ENCODE measurements around the gene ATPAF2.
"Not testable (repeated sequence)": the region's sequence is repeated elsewhere in the genome, so short reads cannot be mapped to it uniquely, and the experiment has no call there.

ATPAF2 gene

DNA sequence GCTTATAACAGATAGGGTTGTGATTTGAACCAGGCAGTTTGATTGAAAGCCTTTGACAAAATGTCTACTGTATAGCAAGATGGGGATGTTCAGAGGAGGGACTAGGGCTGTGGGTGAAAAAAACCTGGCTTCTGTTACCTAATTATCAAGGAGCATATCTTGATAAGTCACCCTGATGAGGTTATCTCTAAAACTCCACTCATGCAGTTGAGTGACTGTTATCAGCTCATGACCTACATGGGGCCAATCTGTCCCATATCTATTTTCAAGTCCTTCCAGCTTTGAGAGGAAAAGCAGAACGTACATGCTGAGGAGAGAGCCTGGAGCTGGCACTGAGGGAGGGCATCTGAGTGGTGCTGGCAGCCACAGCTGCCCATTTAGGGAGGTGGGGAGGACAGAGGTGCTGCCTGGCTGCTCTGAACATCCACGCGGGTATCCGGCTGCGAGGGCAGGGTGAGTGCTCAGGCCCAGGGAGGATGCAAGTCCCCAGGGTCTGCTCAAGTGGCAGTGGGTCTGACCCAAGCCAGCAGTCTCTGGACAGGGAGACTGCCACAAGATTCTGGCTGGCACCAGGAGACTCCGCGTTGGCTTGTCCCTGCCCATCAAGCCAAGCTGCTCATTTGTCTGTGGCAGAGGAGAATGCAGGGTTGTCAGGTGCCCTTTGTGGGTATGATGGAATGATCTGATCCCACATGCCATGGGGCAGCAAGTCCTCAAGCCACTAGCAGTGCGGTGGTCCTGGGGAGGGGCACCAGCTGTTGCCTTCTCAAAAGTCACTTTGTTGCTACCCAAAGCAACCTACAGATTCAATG lies 29.2 kb downstream of the ATPAF2 start:
- no peak for DNase-seq

DNA sequence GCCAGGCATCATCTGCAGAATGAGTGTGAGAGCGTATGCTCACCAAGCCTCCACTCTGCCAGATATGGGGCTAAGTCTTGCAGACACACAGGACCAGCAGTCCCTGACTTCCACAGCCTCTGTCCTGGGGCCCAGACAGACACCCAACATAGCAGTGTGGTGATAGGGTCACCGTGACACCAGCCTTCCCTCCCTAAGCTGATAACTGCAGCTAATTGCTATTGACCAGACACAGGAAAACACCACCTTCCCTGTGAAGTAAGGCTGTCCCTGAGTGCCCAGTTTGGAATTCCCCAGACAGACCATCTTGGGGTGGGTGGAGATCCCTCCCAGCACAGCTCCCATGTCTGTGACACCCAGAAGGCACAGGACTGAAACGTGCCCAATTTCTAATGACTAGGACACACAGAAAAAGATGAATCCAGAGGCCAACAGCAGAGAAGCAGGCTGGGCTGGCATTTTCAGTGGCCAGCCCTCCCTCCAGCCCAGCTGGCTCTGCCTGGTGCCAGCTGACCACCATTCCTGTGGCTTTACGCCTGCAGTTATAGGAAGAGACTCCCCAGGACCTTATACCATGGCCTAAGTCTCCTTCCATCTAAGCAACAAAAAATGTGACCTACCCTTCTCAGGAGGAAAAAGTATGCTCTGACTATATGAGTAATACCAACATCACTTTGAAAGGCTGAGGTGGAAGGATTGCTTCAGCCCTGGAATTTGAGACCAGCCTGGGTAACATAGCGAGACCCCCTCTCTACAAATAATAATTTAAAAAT lies 30.3 kb downstream of the ATPAF2 start:
- no peak for DNase-seq

DNA sequence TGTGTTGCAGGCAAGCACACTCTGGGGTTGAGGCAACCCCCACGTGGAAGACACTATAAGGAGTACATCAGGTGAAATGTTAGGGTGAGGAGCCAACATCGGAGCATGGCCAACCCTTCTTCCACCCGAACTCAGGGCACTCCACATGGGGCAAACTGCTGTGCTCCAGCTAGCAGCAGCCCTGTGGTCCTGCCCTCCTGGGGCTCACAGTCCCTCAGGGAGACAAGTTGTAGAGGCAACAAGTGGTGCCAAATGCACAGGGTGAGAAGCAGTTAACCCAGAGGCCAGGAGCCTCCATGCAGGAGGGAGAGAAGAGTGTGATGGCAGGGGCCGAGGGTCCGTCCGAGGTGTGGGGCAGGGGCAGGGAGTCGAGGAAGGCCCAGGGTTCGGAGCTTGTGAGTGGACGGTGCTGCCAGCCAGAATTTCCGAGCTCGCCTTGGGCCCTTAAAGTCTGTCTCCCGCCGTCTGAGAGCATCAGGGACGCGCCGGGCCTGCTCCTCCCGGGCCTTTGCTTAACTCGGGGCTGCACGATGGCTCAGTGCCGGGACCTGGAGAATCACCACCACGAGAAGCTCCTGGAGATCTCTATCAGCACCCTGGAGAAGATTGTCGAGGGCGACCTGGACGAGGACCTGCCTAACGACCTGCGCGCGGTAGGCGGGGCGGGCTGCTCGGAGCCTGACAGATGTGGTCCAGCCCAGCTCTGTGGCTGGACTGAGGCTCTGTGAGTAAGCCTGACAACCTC lies 32.3 kb downstream of the ATPAF2 start:
- no peak for DNase-seq

DNA sequence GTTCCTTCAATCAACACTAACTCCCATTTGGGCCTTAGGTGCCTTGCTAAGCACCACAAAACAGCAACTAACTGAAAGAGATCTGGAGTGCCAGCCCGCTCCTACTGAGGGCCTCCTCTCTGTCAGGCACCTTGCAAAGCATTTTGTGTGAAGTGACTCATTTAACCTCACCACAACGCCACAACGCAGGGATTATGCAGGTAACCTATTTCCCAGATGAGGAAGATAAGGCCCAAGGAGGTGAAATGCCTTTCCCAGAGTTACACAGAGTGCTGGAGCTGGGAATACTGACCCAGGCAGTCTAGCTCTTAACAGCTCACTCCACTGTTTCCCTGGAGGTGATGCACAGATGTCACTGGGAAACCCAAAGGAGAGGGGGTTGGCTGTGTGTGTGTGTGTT lies 33.5 kb downstream of the ATPAF2 start:
- no peak for DNase-seq

DNA sequence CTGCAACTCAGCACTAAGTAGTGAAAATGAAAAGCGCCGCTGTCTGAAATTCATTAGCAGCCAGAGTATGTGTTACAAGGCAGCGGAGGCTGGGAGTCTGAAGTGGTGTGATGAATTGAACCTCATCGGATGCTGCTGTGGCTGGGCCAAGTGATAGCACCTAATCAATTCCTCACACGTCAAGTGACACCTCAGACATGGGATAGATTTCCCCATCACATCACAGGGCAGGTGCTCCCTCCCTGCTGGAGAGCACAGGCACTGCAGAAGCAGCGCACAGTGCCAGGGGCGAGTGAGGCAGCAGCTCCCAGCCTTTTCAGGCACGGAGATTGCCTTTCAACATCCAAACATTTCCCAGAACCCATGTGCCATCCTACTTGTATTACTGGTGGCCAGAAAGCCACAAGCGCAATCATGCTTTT lies 34.1 kb downstream of the ATPAF2 start:
- no peak for DNase-seq

DNA sequence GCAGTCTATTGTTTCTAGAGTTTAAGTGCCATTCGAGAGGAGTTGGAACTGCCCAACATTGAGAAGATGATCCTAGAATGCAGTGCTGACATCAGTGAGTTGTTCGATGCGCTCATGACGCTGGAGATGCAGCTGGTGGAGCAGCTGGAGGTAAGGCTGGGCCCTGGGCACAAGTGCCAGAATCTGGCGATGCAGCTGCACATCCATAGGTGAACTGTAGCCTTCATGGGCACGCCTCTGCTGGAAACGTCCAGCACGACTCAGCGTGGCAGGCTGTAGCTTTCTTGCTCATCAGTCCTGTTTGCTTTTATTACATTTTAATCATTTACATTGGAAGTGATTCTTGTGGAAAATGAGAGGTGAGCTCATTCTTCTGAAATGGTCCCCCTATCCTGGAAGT lies 34.6 kb downstream of the ATPAF2 start:
- no peak for DNase-seq

DNA sequence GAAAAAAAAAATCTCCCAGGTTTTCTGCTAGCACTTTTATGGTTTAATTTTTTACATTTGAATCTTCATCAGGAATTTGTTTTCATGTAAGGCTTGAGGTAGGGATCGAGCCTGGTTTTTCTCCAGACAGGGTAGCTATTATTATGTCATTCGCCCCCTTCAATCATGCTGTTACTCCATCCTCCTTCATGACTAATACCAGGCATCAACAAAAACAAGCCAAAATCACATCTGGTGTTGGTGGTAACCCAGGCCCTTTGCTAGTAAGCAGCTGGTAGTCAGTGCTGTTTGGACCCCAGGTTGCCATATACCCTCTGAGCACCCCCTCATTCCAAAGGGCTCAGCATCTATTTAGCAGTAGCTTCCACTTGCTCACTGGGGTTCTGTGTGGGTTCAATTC lies 36.8 kb downstream of the ATPAF2 start:
- no peak for DNase-seq

DNA sequence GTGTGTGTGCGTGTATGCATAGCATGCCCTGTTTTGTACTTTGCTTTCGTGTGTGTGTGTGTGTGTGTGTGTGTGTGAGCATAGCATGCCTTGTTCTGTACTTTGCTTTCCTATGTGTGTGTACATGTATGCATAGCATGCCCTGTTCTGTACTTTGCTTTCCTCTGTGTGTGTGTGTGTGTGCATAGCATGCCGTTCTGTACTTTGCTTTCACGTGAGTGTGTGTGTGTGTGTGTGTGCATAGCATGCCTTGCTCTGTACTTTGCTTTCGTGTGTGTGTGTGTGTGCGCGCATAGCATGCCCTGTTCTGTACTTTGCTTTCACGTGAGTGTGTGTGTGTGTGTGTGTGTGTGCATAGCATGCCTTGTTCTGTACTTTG lies 38.9 kb downstream of the ATPAF2 start:
- no peak for DNase-seq

DNA sequence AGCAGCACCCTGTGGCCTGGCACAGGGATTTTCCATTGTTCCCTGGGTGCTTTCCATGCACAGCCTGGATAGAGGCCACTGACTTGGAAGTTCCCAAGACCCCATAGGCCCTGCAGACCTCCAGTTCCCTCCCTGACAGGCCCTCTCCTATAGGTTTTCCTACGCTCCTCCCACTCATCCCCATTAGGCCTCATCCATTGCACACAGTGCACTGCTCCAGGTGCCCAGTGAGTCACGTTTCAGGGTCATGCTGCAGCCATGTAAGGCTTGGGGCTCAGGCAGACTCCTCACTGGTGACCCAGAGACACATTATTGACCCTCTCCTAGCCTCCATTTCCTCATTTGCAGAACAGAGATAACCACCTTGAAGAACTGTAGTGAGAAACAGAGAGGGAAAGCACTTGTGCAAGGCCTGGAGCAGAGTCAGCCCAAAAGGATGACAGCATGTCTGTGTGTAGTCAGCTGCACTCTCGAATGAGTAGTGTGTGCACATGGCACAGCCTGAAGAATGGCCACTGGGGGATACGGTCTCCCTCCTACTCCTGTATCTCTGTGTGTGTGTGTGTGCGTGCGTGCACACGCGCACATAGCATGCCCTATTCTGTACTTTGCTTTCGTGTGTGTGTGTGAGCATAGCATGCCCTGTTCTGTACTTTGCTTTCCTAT lies 39.5 kb downstream of the ATPAF2 start:
- no peak for DNase-seq

DNA sequence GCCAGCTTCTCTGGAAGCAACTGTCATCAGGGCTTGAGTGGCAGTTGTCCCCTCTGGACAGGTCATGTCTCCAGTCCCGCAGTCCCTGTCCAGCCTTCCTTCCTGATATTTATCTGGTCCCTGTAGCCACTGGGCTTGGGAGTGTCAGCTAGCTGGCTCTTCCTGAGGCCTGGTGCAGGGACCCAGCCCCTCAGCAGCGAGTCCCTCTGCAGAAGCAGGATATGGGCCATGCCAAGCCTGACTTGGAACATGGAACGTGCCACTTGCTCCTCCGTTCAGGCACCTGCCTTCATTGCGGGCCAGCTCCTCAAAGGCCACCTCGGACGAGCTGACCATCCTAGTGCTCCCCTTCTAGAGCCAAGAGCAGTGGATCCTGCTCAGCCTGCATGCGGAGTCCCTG lies 40.0 kb downstream of the ATPAF2 start:
- no peak for DNase-seq

DNA sequence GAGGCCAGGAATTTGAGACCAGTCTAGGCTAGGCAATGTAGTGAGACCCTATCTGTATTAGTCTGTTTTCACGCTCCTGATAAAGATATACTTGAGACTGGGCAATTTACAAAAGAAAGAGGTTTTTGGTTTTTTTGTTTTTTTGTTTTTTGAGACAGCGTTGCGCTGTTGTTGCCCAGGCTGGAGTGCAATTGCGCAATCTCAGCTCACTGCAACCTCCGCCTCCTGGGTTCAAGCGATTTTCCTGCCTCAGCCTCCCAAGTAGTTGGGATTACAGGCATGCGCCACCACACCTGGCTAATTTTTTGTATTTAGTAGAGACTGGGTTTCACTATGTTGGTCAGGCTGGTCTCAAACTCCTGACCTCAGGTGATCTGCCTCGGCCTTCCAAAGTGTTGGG lies 43.1 kb downstream of the ATPAF2 start:
- not testable (repeated sequence) for DNase-seq

DNA sequence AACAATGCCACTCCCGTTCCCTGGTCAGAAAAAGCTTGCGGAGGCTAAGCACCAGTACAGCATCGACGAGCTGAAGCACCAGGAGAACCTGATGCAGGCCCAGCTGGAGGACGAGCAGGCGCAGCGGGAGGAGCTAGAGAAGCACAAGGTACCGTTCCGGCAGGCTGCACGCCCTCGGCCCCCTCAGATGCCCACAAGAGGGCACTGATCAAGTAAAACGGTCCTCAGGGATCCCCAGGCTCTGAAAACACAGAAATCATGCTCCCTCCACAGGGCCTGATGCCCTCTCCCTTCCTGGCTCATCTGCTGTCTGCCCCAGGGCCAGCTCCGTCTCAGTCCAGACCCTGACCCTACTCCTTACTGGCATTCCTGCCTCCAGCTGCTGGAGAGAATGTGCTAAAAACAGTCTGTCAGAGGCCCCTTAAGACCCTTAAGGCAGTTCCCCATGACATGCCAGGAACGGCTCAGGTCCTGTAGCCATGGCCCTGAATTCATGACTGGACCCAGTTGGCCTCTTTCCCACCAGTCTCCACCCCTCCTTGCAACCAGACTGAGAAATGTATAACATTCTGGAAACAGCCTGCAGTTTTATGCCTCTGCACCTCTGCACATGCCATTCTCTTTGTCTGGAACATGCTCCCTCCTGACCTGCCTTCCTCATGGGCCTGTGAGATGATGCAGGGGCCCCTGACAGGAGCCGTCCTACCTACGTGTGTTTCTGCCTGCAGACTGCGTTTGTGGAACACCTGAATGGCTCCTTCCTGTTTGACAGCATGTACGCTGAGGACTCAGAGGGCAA lies 44.5 kb downstream of the ATPAF2 start:
- peak in 1 of 2 experiments; percentile 5 for DNase-seq

DNA sequence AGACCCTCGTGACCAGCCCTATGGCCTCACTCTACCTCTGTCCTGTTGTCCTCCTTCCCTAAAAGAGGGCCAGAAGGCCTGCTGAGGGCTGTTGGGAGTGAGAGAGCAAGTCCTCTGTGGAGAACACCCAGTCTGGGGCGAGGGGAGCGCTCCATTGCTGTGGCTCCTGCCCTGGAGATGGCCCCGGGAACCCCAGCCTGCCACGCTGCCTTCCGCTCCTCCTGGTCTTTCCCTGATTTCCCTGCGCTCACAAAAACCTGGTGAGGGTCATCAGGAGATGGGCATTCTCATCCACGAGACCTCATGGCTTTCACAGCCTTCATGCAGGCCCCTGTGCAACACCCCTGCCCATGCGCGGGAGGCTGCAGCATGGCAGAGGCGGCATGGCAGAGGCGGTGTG lies 45.1 kb downstream of the ATPAF2 start:
- DNase-seq: no peak

DNA sequence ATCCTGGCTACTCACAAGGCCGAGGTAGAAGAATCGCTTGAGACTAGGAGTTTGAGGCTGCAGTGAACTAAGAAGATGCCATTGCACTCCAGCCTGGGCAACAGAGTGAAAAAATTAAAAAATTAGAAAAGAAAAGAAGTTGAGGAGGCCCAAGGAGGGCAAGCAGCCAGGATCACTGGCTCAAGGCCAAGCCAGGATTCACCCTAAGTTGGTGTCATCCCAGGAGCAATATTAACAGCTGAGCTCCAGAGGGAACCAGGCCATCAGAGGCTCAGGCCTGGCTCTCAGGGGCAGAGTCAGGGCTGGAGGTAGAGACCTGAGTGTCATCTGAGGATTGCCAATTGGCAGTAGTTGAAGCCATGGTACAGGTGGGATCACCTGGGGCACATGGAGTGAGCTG lies 45.6 kb downstream of the ATPAF2 start:
- no peak for DNase-seq

DNA sequence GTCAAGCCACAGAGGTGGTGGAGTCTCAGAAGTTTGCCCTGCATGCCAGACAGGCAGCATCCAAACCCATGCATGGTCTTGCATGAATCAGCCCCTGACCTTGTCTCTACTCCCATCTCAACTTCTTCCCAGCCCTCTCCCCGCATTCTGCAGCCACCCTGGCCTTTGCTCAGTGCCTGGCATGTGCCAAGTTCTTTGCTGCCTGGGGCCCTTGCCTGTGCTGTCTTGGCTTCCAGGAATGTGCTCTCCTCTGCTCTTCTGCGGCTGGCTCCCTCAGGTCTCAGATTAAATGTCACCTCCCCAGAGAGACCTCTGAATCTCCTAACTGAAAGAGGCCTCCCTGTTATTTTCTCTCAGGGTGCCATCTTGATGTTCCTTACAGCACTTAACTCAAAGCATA lies 48.7 kb downstream of the ATPAF2 start:
- DNase-seq: no peak

DNA sequence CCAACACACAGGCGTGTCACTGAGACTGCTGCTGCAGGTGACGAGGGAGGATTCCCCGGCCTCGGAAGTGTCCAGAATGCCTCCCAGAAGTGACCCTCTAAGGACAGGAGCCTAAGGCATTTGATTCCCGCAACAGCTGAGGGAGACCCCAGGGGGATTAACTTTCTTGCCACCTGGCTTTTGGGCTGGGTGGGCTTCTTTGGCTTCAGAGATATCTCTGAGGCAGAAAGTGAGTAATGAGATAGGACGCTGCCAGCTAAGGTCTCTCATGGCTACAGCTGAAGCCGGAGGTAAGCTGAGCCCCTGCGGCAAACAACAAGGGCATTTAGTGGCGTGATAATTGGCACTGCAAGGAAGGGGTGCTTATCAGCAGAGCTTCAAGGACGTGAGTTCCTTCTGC lies 49.4 kb downstream of the ATPAF2 start:
- DNase-seq: no peak

DNA sequence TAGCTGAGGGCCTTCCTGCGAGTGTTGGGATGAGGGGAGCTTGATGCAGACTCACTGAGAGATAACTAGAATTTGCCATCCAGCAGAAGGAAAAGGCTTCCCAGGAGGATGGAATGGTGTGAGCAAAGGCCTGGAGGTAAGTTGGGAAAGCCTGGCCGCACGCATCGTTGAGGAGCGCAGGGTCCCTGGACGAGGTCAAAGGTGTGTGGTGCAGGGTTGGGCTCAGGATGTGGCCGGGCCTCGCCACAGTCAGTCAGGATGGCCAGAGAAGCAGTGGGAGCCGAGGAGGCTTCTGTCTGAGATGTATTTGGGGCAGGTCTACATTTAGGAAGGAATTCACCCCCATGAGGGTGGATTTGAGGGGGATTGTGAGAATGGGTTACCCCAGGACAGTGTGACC lies 49.9 kb downstream of the ATPAF2 start:
- DNase-seq: no peak

DNA sequence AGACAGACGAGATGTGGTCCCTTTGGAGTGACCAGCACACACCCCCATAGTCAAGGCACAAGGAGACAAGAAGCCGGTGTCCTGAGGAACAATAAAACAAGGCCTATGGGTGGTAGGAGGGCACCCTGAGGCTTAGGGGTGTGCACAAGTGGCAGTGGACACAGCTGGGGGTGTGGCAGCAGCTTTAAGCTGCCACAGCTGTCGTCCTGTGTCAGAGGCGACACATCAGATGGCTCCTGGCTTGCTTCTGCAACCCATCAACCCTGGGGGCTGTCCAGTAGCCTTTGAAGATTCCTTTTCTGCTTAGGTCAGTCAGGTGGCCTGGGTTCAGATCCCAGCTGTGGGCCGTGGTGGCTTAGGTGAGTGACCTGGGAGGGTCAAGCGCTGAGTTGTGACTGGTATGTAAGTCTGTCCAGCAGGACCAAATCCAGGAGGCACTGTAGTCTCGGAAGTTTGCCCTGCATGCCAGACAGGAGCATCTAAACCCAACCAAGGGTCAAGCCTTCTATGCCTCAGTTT lies 50.5 kb downstream of the ATPAF2 start:
- no peak for DNase-seq

DNA sequence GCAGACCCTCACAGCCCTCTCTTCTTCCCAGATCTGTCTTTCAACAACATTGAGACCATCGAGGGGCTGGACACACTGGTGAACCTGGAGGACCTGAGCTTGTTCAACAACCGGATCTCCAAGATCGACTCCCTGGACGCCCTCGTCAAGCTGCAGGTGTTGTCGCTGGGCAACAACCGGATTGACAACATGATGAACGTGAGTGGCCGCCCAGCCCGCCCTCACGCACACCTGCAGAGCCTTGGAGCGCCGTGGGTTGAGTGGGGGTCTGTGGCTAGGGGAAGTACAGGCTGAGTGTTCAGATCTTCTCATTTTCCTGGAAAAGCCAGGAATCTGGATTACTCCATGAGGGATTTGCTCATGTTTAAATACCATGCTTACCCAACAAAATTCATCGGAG lies 51.1 kb downstream of the ATPAF2 start:
- DNase-seq: no peak

DNA sequence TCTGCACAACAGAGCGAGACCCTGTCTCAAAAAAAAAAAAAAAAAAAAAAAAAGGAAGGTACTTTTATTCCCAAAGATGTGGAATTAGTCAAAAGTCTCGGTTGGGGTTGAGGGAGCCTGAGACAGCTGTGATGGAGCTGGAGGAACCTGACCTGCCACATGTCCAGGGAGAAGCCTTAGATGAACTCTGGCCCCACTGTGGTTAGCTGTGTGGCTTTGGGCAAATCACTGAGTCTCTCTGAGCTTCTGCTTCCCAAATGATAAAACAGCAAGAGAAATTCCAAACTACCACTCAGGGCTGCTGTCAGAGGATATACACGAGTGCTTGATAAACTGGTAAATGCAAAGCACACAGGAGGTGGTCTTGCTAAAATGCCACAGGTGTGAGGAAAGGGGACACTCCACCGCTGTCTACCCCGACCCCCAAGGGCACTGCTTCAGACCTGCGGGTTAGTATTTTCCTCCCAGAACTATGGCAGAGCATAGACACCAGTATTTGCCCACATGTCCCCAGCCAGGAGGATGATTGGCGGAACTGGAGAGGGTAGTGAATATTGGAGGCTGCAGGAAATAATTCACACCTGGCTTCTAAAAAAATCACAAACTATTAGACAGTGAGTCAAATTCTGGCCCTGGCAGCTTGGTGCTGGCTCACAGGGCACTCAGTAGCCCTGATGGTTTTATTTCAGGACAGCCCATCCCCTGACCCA lies 51.6 kb downstream of the ATPAF2 start:
- DNase-seq: no peak

DNA sequence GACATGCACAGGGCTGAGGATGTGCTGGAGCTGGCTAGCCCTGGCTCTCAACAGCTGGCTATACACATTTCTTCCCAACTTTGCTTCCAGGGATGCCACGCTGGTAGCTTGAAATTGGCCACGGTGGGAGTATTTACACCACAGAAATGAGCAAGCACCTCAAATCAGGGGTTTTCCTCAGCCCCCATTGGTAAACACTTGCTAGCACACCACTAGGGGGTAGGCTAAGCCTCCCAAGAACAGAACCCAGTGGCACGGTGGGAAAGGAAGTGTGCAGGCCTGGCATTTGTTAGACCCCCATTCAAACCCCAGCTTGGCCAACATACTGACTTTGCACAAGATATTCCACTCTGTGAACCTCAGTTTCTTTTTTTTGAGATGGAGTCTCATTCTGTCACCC lies 53.4 kb downstream of the ATPAF2 start:
- no peak for DNase-seq

Data from stimulated activated CD4-positive, alpha-beta T cell treated with anti-CD3 and anti-CD28 coated beads, Interleukin-4, amount 100 ng/mL, for 4 hours (primary cell).